ENCODE data around the gene NDUFS4. TPM values are rescaled to one million over a fixed set of nuclear protein-coding genes. Genes with fewer than 3 reads are reported as not detected.
"Not testable (repeated sequence)": the region's sequence is repeated elsewhere in the genome, so short reads cannot be mapped to it uniquely, and the experiment has no call there.

Gene NDUFS4
- total and polyA plus RNA-seq, 5 donors from 2014 or later = 24.5 to 118 (median 97.3) TPM

GRCh38 chr5:53694520-53695022 is 134.1 kb downstream of the NDUFS4 start:
- H3K36me3 ChIP-seq (ENCODE audit: control insufficient read depth, insufficient read depth, low read length) = no peaks in the 10 kb centered on the region
- DNase-seq = no peak
- Mint-ChIP-seq H3K9me3 (peaks cover 12 to 57% (median 33%) of the 10 kb centered on the region in 7 donors), H3K36me3 (no peaks in the 10 kb centered on the region), H3K4me1 (no peaks in the 10 kb centered on the region), H3K27me3 (no peaks in the 10 kb centered on the region), H3K27ac (peak overlapping the region in 1 of 3 donors; percentile 48), H3K4me3 (no peak overlapping the region)
- no peak overlapping the region for H3K4me3 ChIP-seq (ENCODE audit: low read depth, low read length)
- no peaks in the 10 kb centered on the region for H3K4me1 ChIP-seq (ENCODE audit: control insufficient read depth, insufficient read depth, low read length, poor library complexity, severe bottlenecking)
- H3K27me3 ChIP-seq (ENCODE audit: control insufficient read depth, insufficient read depth, low read length) = no peaks in the 10 kb centered on the region
- no peak overlapping the region for H3K27ac ChIP-seq (ENCODE audit: insufficient read depth, low read length, poor library complexity, severe bottlenecking)
- peaks cover 27 to 29% of the 10 kb centered on the region in 2 experiments for H3K9me3 ChIP-seq (ENCODE audit: control insufficient read depth in 2 of 2, low read length in 2 of 2)
- ATAC-seq (ENCODE audit: low read depth in 2 of 2) = no peak

- H3K9me3 Mint-ChIP-seq = peaks cover 0 to 35% (median 8%) of the 10 kb centered on the region in 7 donors
- not testable (repeated sequence) for H3K36me3 Mint-ChIP-seq; ATAC-seq (ENCODE audit: low read depth in 2 of 2); H3K4me3 Mint-ChIP-seq; H3K27ac Mint-ChIP-seq; H3K4me1 Mint-ChIP-seq; H3K4me3 ChIP-seq (ENCODE audit: low read depth, low read length); H3K36me3 ChIP-seq (ENCODE audit: control insufficient read depth, insufficient read depth, low read length); DNase-seq; H3K27me3 Mint-ChIP-seq; H3K27me3 ChIP-seq (ENCODE audit: control insufficient read depth, insufficient read depth, low read length); H3K27ac ChIP-seq (ENCODE audit: insufficient read depth, low read length, poor library complexity, severe bottlenecking); H3K4me1 ChIP-seq (ENCODE audit: control insufficient read depth, insufficient read depth, low read length, poor library complexity, severe bottlenecking)
- H3K9me3 ChIP-seq (ENCODE audit: control insufficient read depth in 2 of 2, low read length in 2 of 2) = peaks cover 8 to 11% of the 10 kb centered on the region in 2 experiments
Measured at GRCh38 chr5:53710405-53710804, 150.0 kb downstream of the NDUFS4 start.

DNA sequence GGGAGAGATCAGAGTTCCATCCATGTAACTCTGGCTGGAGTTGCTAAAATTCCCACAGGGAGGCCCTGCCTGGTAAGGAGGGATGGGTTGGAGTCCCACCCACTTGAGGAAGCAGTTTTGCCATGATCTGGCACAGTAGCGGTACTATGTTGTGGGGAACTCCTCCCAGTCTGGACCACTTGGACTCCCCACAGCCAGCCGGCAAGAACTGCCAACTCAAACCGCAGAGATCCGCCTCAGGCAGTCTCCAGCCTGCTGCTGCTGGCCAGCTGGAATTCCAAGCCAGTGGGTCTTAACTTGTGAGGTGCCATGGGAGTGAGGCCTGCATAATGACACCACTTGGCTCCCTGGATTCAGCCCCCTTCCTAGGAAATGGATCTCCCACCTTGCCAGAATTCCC is 151.9 kb downstream of the NDUFS4 start:
- Histone ChIP-seq H3K9me3 (ENCODE audit: control insufficient read depth in 2 of 2, low read length in 2 of 2) (peaks cover 8 to 17% of the 10 kb centered on the region in 2 experiments), H3K27ac (ENCODE audit: insufficient read depth, low read length, poor library complexity, severe bottlenecking) (no peak overlapping the region), H3K36me3 (ENCODE audit: control insufficient read depth, insufficient read depth, low read length) (no peaks in the 10 kb centered on the region), H3K27me3 (ENCODE audit: control insufficient read depth, insufficient read depth, low read length) (no peaks in the 10 kb centered on the region), H3K4me1 (ENCODE audit: control insufficient read depth, insufficient read depth, low read length, poor library complexity, severe bottlenecking) (no peaks in the 10 kb centered on the region), H3K4me3 (ENCODE audit: low read depth, low read length) (no peak overlapping the region)
- ATAC-seq (ENCODE audit: low read depth in 2 of 2) (no peak), DNase-seq (no peak)
- peaks cover 4 to 37% (median 8%) of the 10 kb centered on the region in 7 donors for H3K9me3 Mint-ChIP-seq
- no peak overlapping the region for H3K4me3 Mint-ChIP-seq
- no peaks in the 10 kb centered on the region for H3K4me1 Mint-ChIP-seq
- peaks cover 4% of the 10 kb centered on the region for H3K27me3 Mint-ChIP-seq
- H3K36me3 Mint-ChIP-seq = peaks cover 3% of the 10 kb centered on the region
- H3K27ac Mint-ChIP-seq = no peak overlapping the region

GRCh38 chr5:53713978-53714666 is 153.7 kb downstream of the NDUFS4 start:
- Histone ChIP-seq H3K27ac (ENCODE audit: insufficient read depth, low read length, poor library complexity, severe bottlenecking) (no peak overlapping the region), H3K4me3 (ENCODE audit: low read depth, low read length) (no peak overlapping the region), H3K9me3 (ENCODE audit: control insufficient read depth in 2 of 2, low read length in 2 of 2) (peaks cover 8 to 17% of the 10 kb centered on the region in 2 experiments), H3K4me1 (ENCODE audit: control insufficient read depth, insufficient read depth, low read length, poor library complexity, severe bottlenecking) (no peaks in the 10 kb centered on the region), H3K27me3 (ENCODE audit: control insufficient read depth, insufficient read depth, low read length) (no peaks in the 10 kb centered on the region), H3K36me3 (ENCODE audit: control insufficient read depth, insufficient read depth, low read length) (no peaks in the 10 kb centered on the region)
- Mint-ChIP-seq H3K4me1 (no peaks in the 10 kb centered on the region), H3K9me3 (peaks cover 5 to 43% (median 13%) of the 10 kb centered on the region in 7 donors), H3K36me3 (peaks cover 3% of the 10 kb centered on the region), H3K27me3 (no peaks in the 10 kb centered on the region), H3K4me3 (no peak overlapping the region), H3K27ac (no peak overlapping the region)
- DNase-seq = no peak
- no peak for ATAC-seq (ENCODE audit: low read depth in 2 of 2)

DNA sequence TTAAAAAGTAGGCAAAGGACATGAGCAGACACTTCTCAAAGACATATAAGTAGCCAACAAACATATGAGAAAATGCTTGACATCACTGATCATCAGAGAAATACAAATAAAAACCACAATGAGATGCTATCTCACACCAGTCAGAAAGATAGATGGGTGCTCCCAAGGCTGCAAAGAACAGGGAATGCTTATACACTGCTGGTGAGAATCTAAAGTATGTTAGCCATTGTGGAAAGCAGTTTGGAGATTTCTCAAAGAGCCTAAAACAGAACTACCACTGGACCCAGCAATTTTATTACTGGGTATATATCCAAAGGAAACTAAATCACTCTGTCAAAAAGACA is 154.2 kb downstream of the NDUFS4 start:
- no peaks in the 10 kb centered on the region for H3K4me1 Mint-ChIP-seq
- ATAC-seq (ENCODE audit: low read depth in 2 of 2) = no peak
- H3K27ac ChIP-seq (ENCODE audit: insufficient read depth, low read length, poor library complexity, severe bottlenecking) = no peak overlapping the region
- H3K4me3 ChIP-seq (ENCODE audit: low read depth, low read length) = no peak overlapping the region
- no peaks in the 10 kb centered on the region for H3K4me1 ChIP-seq (ENCODE audit: control insufficient read depth, insufficient read depth, low read length, poor library complexity, severe bottlenecking)
- H3K36me3 ChIP-seq (ENCODE audit: control insufficient read depth, insufficient read depth, low read length) = no peaks in the 10 kb centered on the region
- H3K9me3 Mint-ChIP-seq = peaks cover 4 to 45% (median 11%) of the 10 kb centered on the region in 7 donors
- H3K27ac Mint-ChIP-seq = no peak overlapping the region
- H3K27me3 ChIP-seq (ENCODE audit: control insufficient read depth, insufficient read depth, low read length) = no peaks in the 10 kb centered on the region
- H3K9me3 ChIP-seq (ENCODE audit: control insufficient read depth in 2 of 2, low read length in 2 of 2) = peaks cover 7 to 17% of the 10 kb centered on the region in 2 experiments
- H3K27me3 Mint-ChIP-seq = no peaks in the 10 kb centered on the region
- no peak overlapping the region for H3K4me3 Mint-ChIP-seq
- DNase-seq = no peak
- peaks cover 3% of the 10 kb centered on the region for H3K36me3 Mint-ChIP-seq

DNA sequence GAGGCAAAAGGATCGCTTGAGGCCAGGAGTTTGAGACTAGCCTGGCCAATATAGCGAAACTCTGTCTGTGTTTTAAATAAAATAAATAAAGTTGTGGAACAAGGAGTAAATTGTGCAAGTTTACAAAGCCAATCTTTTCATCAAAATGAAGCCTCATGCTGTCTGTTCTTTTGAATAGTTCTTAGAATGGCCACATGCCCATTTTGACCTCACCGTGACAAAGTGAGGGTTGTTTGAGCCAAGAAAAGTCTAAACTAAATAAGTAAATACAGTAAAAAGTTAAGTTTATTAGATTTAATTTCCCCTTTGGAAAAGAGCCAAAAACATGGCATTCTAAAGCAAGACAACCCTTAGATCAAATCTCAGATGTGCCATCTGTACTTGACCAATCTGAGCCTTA is 165.7 kb downstream of the NDUFS4 start:
- Mint-ChIP-seq H3K27me3 (no peaks in the 10 kb centered on the region), H3K27ac (no peak overlapping the region), H3K36me3 (no peaks in the 10 kb centered on the region), H3K4me1 (no peaks in the 10 kb centered on the region), H3K4me3 (no peak overlapping the region), H3K9me3 (peaks cover 0 to 13% (median 3%) of the 10 kb centered on the region in 7 donors)
- H3K9me3 ChIP-seq (ENCODE audit: control insufficient read depth in 2 of 2, low read length in 2 of 2) = no peaks in the 10 kb centered on the region
- H3K36me3 ChIP-seq (ENCODE audit: control insufficient read depth, insufficient read depth, low read length) = no peaks in the 10 kb centered on the region
- H3K27me3 ChIP-seq (ENCODE audit: control insufficient read depth, insufficient read depth, low read length) = no peaks in the 10 kb centered on the region
- no peak overlapping the region for H3K4me3 ChIP-seq (ENCODE audit: low read depth, low read length)
- H3K4me1 ChIP-seq (ENCODE audit: control insufficient read depth, insufficient read depth, low read length, poor library complexity, severe bottlenecking) = no peaks in the 10 kb centered on the region
- ATAC-seq (ENCODE audit: low read depth in 2 of 2) (no peak), DNase-seq (no peak)
- H3K27ac ChIP-seq (ENCODE audit: insufficient read depth, low read length, poor library complexity, severe bottlenecking) = no peak overlapping the region

- Mint-ChIP-seq H3K9me3 (peaks cover 0 to 5% (median 2%) of the 10 kb centered on the region in 7 donors), H3K36me3 (no peaks in the 10 kb centered on the region), H3K27me3 (no peaks in the 10 kb centered on the region), H3K4me1 (no peaks in the 10 kb centered on the region), H3K27ac (no peak overlapping the region), H3K4me3 (no peak overlapping the region)
- Histone ChIP-seq H3K36me3 (ENCODE audit: control insufficient read depth, insufficient read depth, low read length) (no peaks in the 10 kb centered on the region), H3K4me1 (ENCODE audit: control insufficient read depth, insufficient read depth, low read length, poor library complexity, severe bottlenecking) (no peaks in the 10 kb centered on the region), H3K27ac (ENCODE audit: insufficient read depth, low read length, poor library complexity, severe bottlenecking) (no peak overlapping the region), H3K4me3 (ENCODE audit: low read depth, low read length) (no peak overlapping the region), H3K9me3 (ENCODE audit: control insufficient read depth in 2 of 2, low read length in 2 of 2) (no peaks in the 10 kb centered on the region), H3K27me3 (ENCODE audit: control insufficient read depth, insufficient read depth, low read length) (no peaks in the 10 kb centered on the region)
- DNase-seq (no peak), ATAC-seq (ENCODE audit: low read depth in 2 of 2) (no peak)
Measured at GRCh38 chr5:53730943-53731342, 170.5 kb downstream of the NDUFS4 start.

Data from CD4-positive, CD25-positive, alpha-beta regulatory T cell (primary cell).